ENCODE results near the gene PHLPP1.

PHLPP1 gene

DNA sequence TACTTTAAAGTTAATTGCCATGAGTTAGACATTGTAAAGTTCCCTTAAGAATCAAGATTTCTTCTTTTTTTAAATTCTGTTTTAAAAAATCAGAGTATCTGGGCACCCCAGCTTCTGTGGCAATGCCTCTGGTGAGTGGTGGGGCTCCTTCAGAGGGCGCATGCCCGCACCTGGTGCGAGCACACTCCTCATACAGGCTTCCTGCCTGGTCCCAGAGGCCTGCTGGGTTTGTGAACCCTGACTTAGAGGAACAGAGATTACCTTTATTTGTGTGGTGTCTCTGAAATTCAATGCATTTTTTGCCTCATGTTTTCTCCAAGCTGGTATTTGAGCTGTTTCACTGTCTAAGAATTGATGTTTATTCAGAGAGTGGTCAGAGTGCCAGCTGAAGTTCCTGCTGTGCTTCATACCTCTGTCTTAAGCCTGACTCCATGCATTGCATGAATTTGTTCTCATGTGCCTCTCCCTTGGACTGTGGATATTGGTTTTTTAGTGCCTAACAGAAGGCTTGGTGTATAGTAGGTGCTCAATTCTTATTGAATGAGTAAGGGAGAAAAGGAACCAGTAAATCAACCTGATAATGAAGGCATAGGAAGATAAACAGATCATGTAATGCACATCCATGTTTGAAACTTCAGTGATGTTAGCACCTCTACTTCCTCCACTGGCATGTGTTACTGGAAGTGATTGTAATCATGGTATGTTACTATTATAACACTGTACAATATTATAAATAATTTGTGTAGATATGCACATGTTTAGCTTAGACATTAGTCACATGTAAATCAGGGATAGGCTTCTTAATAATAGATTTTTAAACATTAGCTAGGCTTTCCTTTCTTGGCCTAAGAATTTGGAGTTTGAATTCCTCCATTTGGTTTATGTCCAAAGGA, 29.0 kb downstream of the PHLPP1 start:
- peak; percentile 32 for DNase-seq

DNA sequence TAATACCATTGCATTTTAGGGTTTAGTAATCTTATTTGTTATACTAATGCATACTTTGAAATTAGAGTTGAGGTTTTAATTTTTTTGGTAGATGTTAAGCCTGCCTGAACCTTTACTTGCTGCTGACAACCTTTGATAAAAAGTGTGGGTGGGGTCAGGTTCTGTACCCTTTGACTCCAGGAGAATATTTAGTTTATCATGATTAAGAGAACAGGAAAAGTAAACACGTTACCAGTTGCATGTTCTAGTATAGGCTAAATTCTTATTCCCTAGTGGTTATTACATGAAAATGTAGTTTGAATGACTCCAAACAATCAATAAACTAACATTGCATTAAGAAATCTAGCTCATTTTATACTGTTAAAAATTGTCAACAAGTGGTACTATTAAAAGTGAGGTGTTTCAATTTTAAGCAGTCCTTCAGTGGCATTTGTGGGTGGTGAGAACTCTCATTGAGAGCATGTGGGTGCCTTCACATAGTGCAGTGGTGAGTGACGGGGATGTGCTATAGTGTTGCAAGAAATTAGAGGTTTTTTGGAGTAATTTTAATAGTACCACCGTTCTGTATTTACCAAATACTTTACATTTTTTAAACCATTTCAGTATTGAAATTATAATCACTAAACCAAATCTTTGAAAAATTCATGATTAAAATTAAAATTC, 29.9 kb downstream of the PHLPP1 start:
- DNase-seq = no peak

DNA sequence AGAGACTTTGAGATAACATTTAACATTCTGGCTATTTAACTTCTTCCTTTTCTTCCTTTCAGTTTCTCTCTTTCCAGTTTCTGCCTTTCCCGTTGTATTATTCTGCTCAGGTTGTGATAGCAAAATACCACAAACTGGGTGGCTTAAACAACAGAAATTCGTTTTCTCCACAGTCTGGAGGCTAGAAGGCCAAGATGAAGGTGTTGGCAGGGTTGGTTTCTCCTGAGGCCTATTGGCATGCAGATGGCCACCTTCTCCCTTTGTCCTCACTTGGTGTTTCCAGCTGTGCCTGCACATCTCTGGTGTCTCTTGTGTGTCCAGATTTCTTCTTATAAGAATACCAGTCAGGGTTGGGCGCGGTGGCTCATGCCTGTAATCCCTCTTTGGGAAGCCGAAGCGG, 34.0 kb downstream of the PHLPP1 start:
- DNase-seq = no peak

DNA sequence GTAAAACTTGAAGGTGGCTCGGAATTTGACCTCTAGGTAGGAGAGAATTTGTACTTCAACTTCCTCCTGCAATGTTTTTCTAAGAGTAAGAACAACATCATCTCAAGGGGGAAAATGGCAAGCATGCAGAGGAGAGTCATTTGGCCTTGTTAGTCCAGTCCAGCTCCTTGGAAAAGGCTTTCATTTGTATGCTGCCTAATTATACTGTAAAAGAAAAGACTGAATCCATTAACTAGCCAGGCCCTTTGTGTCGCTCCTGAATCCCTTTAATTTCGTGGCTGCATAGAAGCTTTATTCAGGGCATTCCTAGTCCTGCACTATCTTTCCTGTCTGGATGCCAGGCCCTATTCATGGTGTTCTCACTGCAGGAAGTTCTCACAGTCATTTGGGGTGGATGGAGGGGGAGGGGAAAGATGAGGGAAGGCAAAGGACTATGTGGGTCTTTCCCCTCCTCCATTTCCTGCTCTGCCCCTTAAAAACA, 36.0 kb downstream of the PHLPP1 start:
- DNase-seq = peak; percentile 59

DNA sequence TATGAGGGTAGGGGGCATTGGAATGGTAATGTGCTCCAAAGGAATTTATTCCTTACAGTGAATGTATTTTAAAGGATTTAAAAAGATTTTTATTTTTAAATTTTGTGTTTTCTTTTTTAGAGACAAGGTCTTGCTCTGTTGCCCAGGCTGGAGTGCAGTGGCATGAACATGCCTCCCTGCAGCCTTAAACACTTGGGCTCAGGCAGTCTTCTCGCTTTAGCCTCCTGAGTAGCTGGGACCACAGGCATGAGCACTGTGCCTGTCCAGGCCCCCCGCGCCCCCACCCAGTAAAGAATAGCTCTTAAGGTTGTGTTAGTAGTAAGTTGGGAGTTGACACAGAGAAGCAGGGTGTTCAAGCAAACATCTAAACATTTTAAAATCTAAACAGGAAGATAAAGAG, 36.6 kb downstream of the PHLPP1 start:
- DNase-seq = no peak

DNA sequence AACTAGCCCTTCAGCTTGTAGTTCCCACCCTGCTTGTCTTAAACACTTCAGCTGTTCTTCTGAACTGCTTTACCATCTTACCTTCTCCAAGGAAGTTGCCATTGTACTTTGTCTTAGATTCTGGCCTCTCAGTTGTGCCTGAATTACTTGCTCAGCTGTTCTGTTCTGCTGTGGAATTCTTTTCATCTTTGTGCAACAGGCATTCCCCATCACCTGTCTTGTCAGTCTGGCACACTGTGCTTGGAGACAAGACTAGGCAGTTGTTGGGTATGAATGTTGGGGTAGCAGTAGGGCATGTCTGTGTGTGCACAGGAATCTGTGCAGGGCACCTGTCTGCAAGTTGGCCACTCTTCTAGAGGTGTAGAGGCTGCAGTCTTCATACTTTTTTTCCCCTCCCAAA, 38.7 kb downstream of the PHLPP1 start:
- DNase-seq = no peak

DNA sequence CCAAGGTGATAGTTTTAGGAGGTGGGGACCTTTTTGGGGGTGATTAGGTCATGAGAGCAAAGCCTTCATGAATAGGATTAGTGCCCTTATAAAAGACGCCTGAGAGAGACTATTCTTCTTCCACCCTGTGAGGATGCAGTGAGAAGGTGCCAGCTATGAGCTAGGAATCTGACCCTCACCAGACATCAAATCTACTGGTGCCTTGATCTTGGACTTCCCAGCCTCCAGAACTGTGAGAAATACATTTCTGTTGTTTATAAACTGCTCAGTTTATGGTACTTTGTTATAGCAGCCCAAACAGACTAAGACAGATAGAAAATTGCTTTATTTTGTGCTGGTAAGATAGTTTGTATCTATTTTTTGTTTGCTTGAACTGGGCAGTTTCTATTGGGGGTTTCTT, 40.1 kb downstream of the PHLPP1 start:
- DNase-seq = no peak

DNA sequence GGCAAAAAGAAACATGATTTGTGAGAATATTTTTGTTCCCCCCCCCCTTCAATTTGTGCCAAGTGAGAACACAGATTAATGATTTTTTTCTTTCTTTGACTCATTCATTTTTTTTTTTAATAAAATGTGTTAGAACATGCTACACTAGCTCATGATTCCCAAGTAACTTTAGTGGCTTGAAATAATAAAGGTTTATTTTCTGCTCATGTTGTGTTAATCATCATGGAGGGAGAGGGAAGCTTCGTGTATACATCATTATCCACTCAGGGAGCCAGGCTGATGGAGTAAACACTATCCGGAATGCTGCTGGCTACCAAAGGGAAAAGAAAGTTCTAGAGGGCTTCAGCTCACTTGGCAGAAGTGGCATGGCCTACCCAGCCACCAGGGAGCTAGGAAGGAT, 40.6 kb downstream of the PHLPP1 start:
- DNase-seq = no peak

DNA sequence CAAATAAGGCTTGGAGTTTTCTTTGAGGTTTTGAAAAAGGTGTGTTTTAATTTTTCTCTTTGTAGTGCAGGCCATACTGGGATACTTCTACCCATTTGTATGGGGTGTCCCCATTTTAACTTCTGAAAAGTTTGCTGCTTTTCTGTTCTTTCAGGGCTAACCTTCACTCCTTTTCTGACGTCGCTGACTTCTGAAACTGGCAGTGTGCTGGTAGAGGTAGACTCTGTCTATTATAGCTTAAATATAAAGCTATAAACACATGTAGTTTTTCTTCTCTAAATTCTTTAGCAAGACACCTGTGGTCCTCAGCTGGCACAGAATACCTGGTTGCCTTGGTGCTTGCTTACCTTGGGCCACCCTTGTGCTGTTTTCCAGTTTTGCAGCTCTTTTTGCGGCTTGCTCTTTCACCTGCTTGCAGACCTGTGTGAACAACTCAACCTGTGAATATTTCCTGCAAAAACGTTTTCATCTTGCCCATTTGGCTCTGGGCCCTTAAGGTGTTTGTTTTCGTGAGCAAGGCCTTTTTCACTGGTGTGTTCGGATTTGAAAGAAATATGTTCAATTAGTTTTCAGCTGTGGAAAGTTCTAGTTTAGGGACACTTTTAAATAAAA, 42.2 kb downstream of the PHLPP1 start:
- no peak for DNase-seq

DNA sequence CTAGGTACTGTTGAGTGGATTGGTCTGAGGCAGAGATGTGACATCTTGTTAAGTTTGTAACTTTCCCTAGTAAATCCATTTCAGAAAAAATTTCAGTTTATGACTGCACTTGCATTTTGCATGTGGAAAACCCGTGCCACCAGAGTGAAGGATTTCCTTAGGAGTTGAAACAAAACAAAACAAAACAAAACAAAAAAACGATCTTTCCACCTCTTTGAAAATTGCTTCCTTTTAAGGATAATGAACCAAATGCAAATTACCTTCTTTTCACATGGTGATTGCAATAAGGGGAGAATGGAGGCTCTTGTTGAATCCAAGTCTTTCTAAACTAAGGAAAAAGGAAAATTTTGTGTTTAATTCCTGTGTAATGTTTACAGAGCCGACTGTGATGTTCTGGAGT, 43.2 kb downstream of the PHLPP1 start:
- no peak for DNase-seq

DNA sequence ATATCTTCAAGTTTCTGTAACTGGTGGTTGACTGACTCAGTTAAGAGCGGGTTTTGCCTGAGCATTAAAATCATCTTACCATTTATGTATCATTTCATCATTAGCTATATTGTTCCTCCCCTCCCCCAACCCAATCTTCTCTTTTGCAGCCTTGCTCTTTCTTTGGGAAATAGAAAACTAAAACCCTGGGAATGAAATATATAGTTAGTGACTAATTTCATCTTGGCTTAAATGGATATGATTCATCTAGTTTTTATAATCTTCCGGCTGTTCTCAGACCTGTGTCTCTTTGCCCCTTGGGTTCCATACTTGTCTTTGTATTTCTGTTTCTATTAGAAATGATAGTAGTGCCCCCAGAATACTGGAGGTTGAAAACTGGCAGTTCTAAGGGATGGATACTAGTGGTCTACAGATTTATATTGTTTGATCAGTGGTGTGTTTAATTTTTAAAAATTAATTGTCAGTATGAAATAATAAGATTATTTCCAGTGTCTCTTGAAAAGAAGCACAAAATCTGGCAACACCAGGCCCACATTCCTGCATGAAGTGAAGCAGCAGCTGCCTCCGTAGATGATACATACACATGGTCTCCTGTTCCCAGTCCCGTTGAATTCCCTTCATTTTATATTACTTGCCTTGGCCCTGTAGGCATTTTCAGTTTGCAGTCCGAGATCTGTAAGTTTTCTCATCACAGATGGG, 44.5 kb downstream of the PHLPP1 start:
- peak; percentile 69 for DNase-seq

DNA sequence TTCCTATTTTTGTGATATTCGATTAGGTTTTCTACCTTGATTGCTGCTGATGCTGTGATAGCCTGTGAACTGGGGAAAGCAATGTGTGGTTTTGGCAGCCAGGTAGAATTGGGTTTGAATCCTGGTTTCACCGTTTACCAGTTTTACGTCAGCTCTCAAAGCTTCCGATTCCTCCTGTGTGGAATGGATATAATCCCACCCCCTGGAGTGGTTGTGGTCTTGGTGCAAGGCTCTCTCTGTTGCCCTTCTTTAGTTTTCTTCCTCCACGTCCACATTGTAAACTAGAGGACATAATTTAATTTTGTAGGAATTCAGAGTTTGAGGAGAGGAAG, 45.0 kb downstream of the PHLPP1 start:
- DNase-seq = no peak

DNA sequence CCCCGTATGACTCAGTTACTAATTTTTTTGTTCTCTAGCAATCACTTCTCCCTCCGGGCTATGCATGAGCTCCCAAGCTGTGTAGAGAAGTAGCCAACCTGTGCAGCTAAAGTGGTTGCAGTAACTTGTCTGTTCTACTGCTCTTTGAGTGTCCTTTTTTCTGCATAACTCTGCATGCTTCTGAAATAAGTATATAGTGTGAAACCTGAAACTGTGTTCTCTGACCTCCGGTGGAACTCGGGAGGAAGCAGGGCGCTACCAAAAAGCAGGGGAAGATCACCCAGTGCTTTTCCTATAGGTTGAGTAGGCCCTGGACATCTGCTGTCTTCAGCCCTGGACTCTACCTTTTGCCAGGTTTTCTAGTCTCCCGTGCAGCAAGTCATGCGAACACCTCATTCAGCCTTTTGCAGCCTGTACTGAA, 47.8 kb downstream of the PHLPP1 start:
- DNase-seq = no peak

DNA sequence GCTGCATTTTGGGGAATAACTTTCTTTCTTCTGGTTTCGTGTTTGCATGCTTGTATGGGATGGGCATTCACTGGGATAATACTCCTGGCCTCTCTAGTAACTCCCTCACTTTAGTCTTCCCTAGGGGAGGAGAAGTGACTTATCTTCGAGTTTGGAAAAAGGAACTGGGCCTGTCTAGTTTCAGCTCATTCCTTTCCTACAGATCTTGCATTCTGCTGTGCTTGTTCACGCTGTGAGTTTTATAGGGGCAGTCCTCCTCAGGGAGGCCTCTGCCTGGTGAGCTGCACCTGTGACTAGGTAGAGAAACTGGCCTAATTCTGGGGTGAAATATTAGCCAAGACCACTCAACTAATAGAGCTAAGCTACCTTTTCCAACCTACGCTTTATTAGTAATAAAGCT, 50.9 kb downstream of the PHLPP1 start:
- no peak for DNase-seq

DNA sequence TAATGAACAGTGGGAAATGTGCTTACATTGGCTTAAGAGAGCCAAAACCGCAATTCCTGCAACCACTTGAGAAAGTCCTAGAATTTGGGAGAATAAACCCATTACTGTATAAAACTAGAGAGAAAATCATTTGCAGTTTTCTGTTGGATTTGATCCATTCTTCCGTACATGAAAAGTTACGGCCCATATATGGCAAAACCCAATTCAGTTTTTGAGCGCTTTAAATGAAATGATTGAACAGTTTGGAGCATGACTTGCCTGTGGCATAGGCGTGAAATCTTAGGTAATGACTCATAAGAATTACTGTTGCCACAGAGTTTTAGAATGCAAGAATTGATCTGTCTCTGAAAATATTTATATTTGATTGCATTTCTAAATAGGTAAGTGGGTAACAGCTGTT, 52.0 kb downstream of the PHLPP1 start:
- DNase-seq = peak; percentile 54

DNA sequence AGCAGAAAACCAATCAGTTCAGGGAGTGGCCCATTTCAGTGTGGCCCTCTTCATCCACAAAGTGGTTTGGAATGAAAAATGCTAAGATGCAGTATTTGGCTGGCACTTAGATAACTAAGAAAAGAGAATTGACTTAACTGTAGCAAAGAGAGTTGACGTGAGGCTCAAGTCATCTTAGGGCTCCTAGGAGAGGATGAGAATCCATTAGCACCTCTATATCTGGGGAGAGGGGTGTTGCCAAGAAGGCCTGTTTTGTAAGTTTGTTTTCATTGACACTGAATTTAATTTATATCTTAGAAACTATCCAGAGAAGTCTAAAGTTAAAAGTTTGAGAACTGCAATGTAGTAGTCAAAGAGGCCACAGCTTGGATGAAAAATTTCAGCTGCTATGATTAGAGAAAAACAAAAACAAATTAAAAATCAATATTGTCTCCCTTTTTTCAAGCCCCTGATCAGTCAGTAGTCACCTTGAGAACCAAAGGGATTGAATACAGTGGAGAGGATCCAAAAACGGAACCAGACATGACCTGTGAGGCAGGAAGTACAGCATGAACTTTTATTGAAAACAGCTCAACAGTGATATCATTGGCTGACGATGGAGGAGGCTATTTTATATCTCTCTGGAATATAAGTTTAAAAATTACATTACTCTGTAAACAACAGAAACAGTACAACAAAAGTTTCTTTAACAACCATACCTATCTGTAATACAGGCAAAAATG, 52.7 kb downstream of the PHLPP1 start:
- DNase-seq = no peak

DNA sequence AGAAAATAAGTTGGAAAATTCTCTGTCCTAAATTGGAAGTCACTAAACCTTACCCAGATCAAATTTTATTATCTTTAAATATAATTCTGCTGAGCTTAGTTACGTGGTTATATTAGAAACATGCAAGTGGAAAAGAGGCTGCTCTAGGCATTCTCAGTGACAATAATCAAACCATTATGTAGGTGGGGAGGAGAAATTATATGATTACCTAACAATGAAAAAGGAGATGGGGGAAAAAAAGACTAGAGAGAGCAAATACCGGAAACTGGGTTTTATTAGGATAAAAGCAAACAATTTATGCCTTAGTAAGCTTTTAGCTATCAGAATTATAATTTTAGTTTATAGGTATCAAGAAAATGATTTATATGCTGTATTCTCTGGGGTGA, 53.2 kb downstream of the PHLPP1 start:
- no peak for DNase-seq

DNA sequence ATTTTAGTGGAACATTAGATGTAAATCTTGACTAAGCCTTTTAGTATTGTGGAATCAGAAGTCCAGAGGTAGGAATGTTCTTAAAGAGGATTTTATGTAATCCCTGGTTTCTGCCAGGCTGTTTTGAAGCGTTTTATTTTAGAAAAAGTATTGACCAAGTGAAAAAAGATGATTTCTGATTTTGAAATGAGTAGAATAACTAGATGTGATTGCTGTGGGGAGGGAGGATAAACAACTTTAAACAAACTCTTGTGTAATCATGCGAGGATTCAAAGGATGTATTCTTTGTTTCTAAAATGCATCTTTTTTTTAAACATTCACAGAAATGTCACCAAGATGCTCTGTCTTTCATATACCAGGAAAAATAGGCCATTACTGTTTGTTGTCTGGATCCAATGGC, 53.9 kb downstream of the PHLPP1 start:
- DNase-seq = no peak

DNA sequence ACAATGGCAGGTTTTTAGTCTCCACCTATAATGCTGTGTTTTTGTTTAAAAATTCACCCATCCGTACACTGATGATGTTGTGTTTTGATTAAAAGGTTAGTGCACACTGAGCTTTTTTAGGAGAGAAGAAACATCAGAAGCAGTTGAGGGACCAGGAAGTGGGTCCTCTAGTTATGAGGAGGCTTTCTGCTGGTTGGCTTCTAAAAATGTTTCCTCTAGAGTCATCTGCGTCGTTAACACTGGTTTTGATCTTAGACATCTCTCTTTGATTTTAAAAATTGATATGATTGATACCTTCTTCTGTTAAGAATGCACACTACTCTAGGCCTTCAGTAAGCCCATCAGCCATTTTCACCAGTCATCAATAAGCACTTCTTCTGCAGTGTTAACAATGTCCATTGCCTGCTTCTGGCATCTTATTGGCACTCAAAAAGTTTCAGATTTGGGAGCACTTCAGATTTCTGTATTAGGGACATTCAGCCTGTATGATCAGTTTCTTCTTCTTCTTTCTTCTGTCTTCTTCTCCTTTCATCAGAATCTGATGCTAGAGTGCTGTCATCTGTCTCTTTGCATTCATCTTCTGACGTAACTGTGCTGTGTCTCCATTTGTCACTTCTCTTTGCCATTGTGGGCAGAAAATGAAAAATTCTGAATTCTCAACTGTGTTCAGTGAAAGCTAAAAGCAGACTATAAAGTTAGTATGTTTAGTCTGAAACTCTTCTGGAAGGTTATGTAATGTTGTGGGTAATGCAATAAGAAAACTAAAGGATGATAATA, 56.3 kb downstream of the PHLPP1 start:
- DNase-seq = no peak

DNA sequence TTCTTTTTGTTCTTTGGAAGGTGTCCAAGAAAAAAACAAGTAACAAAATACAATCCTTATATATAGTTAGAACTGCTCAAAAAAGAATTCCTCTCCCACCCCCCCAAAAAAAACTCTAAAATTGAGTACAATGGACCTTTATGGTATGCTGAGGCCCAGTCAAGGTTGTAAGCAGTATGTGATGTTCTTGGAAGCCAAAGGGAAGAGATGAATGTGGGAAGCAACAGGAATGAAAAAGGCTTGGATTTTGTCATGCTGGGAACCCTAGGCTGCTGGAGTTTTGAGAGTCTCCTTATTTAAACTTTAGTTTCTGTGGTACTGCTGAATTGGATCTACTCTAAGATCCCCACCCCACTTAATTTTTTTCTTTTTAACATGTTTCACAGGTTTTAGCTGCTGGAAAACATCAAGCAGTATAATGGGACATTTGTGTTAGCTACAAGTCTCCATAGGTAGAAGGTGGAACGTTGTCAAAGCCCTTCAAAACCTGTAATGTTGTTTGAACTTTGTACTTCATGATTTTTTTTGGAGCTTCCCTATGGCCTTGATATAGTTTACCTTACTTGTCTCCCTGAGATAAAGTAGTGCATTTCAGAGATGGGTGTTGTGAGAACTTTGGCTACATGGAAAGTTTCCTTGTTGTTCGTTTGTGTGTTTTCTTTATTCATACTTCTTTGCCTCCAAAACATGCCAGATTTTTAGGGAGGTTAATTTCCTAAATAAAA, 57.7 kb downstream of the PHLPP1 start:
- DNase-seq = no peak

DNA sequence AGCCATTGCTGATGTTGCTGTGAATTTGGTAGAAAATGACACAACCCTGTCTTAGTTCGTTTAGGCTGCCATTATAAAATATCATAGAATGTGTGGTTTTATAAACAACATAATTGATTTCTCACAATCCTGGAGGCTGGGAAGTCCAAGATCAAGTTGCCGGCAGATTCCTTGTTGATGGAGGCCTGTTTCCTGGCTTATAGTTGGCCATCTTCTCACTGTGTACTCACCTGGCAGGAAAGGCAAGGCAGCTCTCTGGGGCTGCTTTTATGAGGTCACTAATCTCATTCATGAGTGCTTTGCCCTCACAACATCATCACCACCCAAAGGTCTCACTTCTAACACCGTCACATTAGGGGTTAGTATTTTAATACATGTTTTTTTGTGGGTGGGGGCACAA, 58.4 kb downstream of the PHLPP1 start:
- no peak for DNase-seq
